Measurements from ENCODE around the gene SLC9A9.

Gene SLC9A9

GRCh38 chr3:143604402-143605185 is 243.7 kb downstream of the SLC9A9 start:
- no peak overlapping the region for H3K4me3 ChIP-seq (ENCODE audit: low read depth, low read length)
- DNase-seq (ENCODE audit: low read depth) = no peak

GRCh38 chr3:143603774-143604173 is 244.5 kb downstream of the SLC9A9 start:
- no peak overlapping the region for H3K4me3 ChIP-seq (ENCODE audit: low read depth, low read length)
- DNase-seq (ENCODE audit: low read depth) = no peak
- no peak for TF ChIP-seq CTCF (conservative IDR thresholded peaks at IDR 0.05; ENCODE audit: low read depth, low read length)

More at GRCh38 chr3:143604402-143605185, 243.7 kb downstream of the SLC9A9 start:
- no peak for TF ChIP-seq CTCF (conservative IDR thresholded peaks at IDR 0.05; ENCODE audit: low read depth, low read length)

- TF ChIP-seq CTCF (conservative IDR thresholded peaks at IDR 0.05; ENCODE audit: low read depth, low read length) = no peak
- no peak overlapping the region for H3K4me3 ChIP-seq (ENCODE audit: low read depth, low read length)
- DNase-seq (ENCODE audit: low read depth) = peak; percentile 99
Measured at GRCh38 chr3:143601723-143602484, 246.4 kb downstream of the SLC9A9 start.

GRCh38 chr3:143600756-143601718 is 247.2 kb downstream of the SLC9A9 start:
- peak; percentile 90 for DNase-seq (ENCODE audit: low read depth)
- H3K4me3 ChIP-seq (ENCODE audit: low read depth, low read length) = no peak overlapping the region
- no peak for TF ChIP-seq CTCF (conservative IDR thresholded peaks at IDR 0.05; ENCODE audit: low read depth, low read length)

GRCh38 chr3:143597774-143598652 is 250.3 kb downstream of the SLC9A9 start:
- DNase-seq (ENCODE audit: low read depth) = no peak
- H3K4me3 ChIP-seq (ENCODE audit: low read depth, low read length) = no peak overlapping the region
- TF ChIP-seq CTCF (conservative IDR thresholded peaks at IDR 0.05; ENCODE audit: low read depth, low read length) = no peak
